CD14-positive monocyte (primary cell): ENCODE measurements around the gene UBXN1. TPM values are rescaled to one million over a fixed set of nuclear protein-coding genes. Genes with fewer than 3 reads are reported as not detected.

Source experiments
- DNase-seq, 3 donors: peaks; one replicate each; pipeline ENCODE4 v3.0.0-alpha.2; 2011 to 2022
- H2AFZ ChIP-seq: 2 replicates; pipeline ENCODE4 v1.6.0; 2012; ENCODE audit warnings: mild to moderate bottlenecking, low read depth, low read length, inconsistent platforms; ENCODE audit not compliant: insufficient read depth, poor library complexity, severe bottlenecking
- H3K27ac ChIP-seq, 2 donors: 1 replicate in 1 of 2; 2 replicates in 1 of 2; pipeline ENCODE4 v1.5.1; 2012 to 2013; ENCODE audit warnings: low read length in 2 of 2, control low read depth in 1 of 2, inconsistent platforms in 1 of 2, low read depth in 1 of 2, mild to moderate bottlenecking in 1 of 2
- H3K27me3 ChIP-seq, 2 donors: one replicate each; pipeline versions ENCODE4 v1.6.0 to v1.6.1; 2011 to 2013; ENCODE audit warnings: low read length in 2 of 2; ENCODE audit not compliant: control insufficient read depth in 2 of 2, insufficient read depth in 2 of 2
- H3K36me3 ChIP-seq, 2 donors: replicated peaks in 1 of 2; 1 replicate in 1 of 2; 2 replicates in 1 of 2; pipeline versions ENCODE4 v1.5.1 to v1.6.1; 2012 to 2013; ENCODE audit warnings: low read length in 2 of 2, control low read depth in 1 of 2, inconsistent platforms in 1 of 2, mild to moderate bottlenecking in 1 of 2; ENCODE audit not compliant: insufficient read depth in 2 of 2, control insufficient read depth in 1 of 2
- H3K4me1 ChIP-seq, 2 donors: 1 replicate in 1 of 2; 2 replicates in 1 of 2; pipeline versions ENCODE4 v1.5.1 to v1.6.1; 2012 to 2013; ENCODE audit warnings: low read length in 2 of 2, control low read depth in 1 of 2, inconsistent platforms in 1 of 2, mild to moderate bottlenecking in 1 of 2, moderate library complexity in 1 of 2; ENCODE audit not compliant: insufficient read depth in 2 of 2, control insufficient read depth in 1 of 2
- H3K4me2 ChIP-seq: replicated peaks from 2 replicates; pipeline ENCODE3; 2012; ENCODE audit warnings: low read length, moderate library complexity, mild to moderate bottlenecking; ENCODE audit not compliant: poor library complexity, severe bottlenecking; ENCODE audit errors: extremely low read depth
- H3K4me3 ChIP-seq, 3 experiments: fragments of 200-600 bp in 1 of 3; sonication (generic) in 1 of 3; replicated peaks in 1 of 3; 1 replicate in 2 of 3; 2 replicates in 1 of 3; pipeline ENCODE4 v1.5.1; 2011 to 2013; ENCODE audit warnings: low read length in 3 of 3, mild to moderate bottlenecking in 3 of 3, control low read depth in 2 of 3, low read depth in 2 of 3, inconsistent platforms in 1 of 3, moderate library complexity in 1 of 3
- H3K79me2 ChIP-seq: 2 replicates; pipeline ENCODE4 v1.6.0; 2012; ENCODE audit warnings: mild to moderate bottlenecking, control low read depth, inconsistent platforms, low read length, moderate library complexity; ENCODE audit not compliant: insufficient read depth
- H3K9ac ChIP-seq: 2 replicates; pipeline ENCODE4 v1.6.0; 2017; ENCODE audit warnings: low read length, mild to moderate bottlenecking; ENCODE audit not compliant: insufficient read depth, poor library complexity, severe bottlenecking
- H3K9me3 ChIP-seq, 2 donors: replicated peaks in 1 of 2; 1 replicate in 1 of 2; 2 replicates in 1 of 2; pipeline versions ENCODE4 v1.5.1 to v1.6.1; 2012 to 2013; ENCODE audit warnings: low read length in 2 of 2, control low read depth in 1 of 2; ENCODE audit not compliant: control insufficient read depth in 1 of 2, insufficient read depth in 1 of 2
- H4K20me1 ChIP-seq: 2 replicates; pipeline ENCODE4 v1.6.0; 2012; ENCODE audit warnings: mild to moderate bottlenecking, low read length, control low read depth, moderate library complexity; ENCODE audit not compliant: insufficient read depth
- H3K27ac Mint-ChIP-seq, 7 donors: one replicate each; pipeline ENCODE4 v1.8.0; 2020; ENCODE audit warnings: mild to moderate bottlenecking in 7 of 7, mixed read lengths in 7 of 7, moderate library complexity in 6 of 7, inconsistent platforms in 2 of 7
- H3K27me3 Mint-ChIP-seq, 3 donors: one replicate each; pipeline ENCODE4 v1.8.0; 2021 to 2022; ENCODE audit warnings: low read depth in 3 of 3, mild to moderate bottlenecking in 3 of 3, mixed read lengths in 3 of 3, moderate library complexity in 3 of 3, inconsistent platforms in 1 of 3
- H3K36me3 Mint-ChIP-seq, 2 donors: one replicate each; pipeline ENCODE4 v1.8.0; 2020; ENCODE audit warnings: mixed read lengths in 2 of 2, inconsistent platforms in 1 of 2, mild to moderate bottlenecking in 1 of 2
- H3K4me1 Mint-ChIP-seq: one replicate; pipeline ENCODE4 v1.8.0; 2020; ENCODE audit warnings: mild to moderate bottlenecking, mixed read lengths
- H3K4me3 Mint-ChIP-seq, 2 donors: one replicate each; pipeline ENCODE4 v1.8.0; 2020; ENCODE audit warnings: mild to moderate bottlenecking in 2 of 2, mixed read lengths in 2 of 2, moderate library complexity in 1 of 2
- H3K9me3 Mint-ChIP-seq, 7 donors: one replicate each; pipeline ENCODE4 v1.8.0; 2020 to 2022; ENCODE audit warnings: mixed read lengths in 7 of 7, mild to moderate bottlenecking in 6 of 7, moderate library complexity in 6 of 7, inconsistent platforms in 2 of 7
- CTCF ChIP-seq: fragments of 200-600 bp; IDR thresholded peaks from one replicate; pipeline ENCODE4 v1.8.0; 2022; ENCODE audit warnings: antibody characterized with exemption, mild to moderate bottlenecking
- WGBS: methylation state at CpG from one replicate; pipeline ENCODE4 v1.1.5; 2013; ENCODE audit warnings: missing lambda C conversion rate; ENCODE audit not compliant: insufficient coverage; 5-methylcytosine and 5-hydroxymethylcytosine counted together
- intact Hi-C, 2 donors: fragments of 100-400 bp; cut with micrococcal nuclease; formaldehyde crosslinking; loops; one replicate each; pipeline versions ENCODE4 v1.15.0 to v1.15.1; 2023
- polyA plus RNA-seq, 3 donors: library from polyadenylated mRNA; depleted of rRNA in 1 of 3; unstranded in 2 of 3; stranded (reverse) in 1 of 3; fragments of 300-500 nt in 2 of 3; fragments of >200 nt in 1 of 3; fragmentation: Illumina TruSeq in 2 of 3; gene quantifications; 1 replicate in 2 of 3; 2 replicates in 1 of 3; pipeline ENCODE4 v1.2.3, GENCODE V29; 2012 to 2021

The UBXN1 gene
- polyA plus RNA-seq, 3 donors = 93.9 to 147 (median 106) TPM

- H3K9me3 Mint-ChIP-seq = no peaks in the 10 kb centered on the region
- 27% methylated on average over 1 of the region's 4 CpGs for WGBS
- Histone ChIP-seq H3K4me3 (no peak overlapping the region), H3K79me2 (peaks cover 30% of the 10 kb centered on the region), H2AFZ (peak overlapping the region; percentile 59), H3K36me3 (peaks cover 17 to 20% of the 10 kb centered on the region in 2 donors), H3K9ac (no peak overlapping the region), H3K4me1 (peaks cover 13 to 29% of the 10 kb centered on the region in 2 donors), H3K27ac (no peak overlapping the region), H3K4me2 (no peak overlapping the region), H4K20me1 (peaks cover 20% of the 10 kb centered on the region), H3K9me3 (no peaks in the 10 kb centered on the region), H3K27me3 (no peaks in the 10 kb centered on the region)
- peaks cover 30% of the 10 kb centered on the region for H3K4me1 Mint-ChIP-seq
- peak overlapping the region in 1 of 7 donors; percentile 30 for H3K27ac Mint-ChIP-seq
- peak; percentile 25 to 48 (median 26) for DNase-seq
- peak; percentile 25 for TF ChIP-seq CTCF
- H3K4me3 Mint-ChIP-seq = no peak overlapping the region
- intact Hi-C loops = no loop called here
- H3K27me3 Mint-ChIP-seq = peaks cover 0 to 3% (median 2%) of the 10 kb centered on the region in 3 donors
- H3K36me3 Mint-ChIP-seq = peaks cover 21 to 25% of the 10 kb centered on the region in 2 donors
These were observed 2.0 kb upstream of the UBXN1 start for GRCh38 chr11:62680825-62681240.

- H3K4me3 Mint-ChIP-seq = peak overlapping the region; percentile 87 to 93
- no peak for TF ChIP-seq CTCF
- no peak for DNase-seq
- WGBS = 3% methylated on average over 6 of the region's 16 CpGs
- Histone ChIP-seq H3K4me1 (peaks cover 16 to 33% of the 10 kb centered on the region in 2 donors), H2AFZ (peak overlapping the region; percentile 95), H3K36me3 (peaks cover 23 to 41% of the 10 kb centered on the region in 2 donors), H3K4me2 (peak overlapping the region; percentile 92), H3K9me3 (no peaks in the 10 kb centered on the region), H3K4me3 (peak overlapping the region; percentile 77 to 98 (median 93)), H3K27ac (peak overlapping the region; percentile 83 to 97), H3K27me3 (no peaks in the 10 kb centered on the region), H3K79me2 (peaks cover 53% of the 10 kb centered on the region), H3K9ac (peak overlapping the region; percentile 99), H4K20me1 (peaks cover 24% of the 10 kb centered on the region)
- peak overlapping the region; percentile 89 to 96 (median 93) for H3K27ac Mint-ChIP-seq
- no peaks in the 10 kb centered on the region for H3K9me3 Mint-ChIP-seq
- intact Hi-C loops = loop anchor here in 1 of 2 donors (2.0 kb wide), 2 partner anchors 14 to 26 kb away; partner anchors contain the start of genes C11orf98, CSKMT and INTS5
- peaks cover 31 to 43% of the 10 kb centered on the region in 2 donors for H3K36me3 Mint-ChIP-seq
- peaks cover 37% of the 10 kb centered on the region for H3K4me1 Mint-ChIP-seq
- H3K27me3 Mint-ChIP-seq = peaks cover 0 to 3% (median 2%) of the 10 kb centered on the region in 3 donors
These were observed 472 bp downstream of the UBXN1 start for GRCh38 chr11:62678433-62678769.
